Measurements from ENCODE around the gene OR13C8. TPM values are rescaled to one million over a fixed set of nuclear protein-coding genes. Genes with fewer than 3 reads are reported as not detected.
"Not testable (repeated sequence)": the region's sequence is repeated elsewhere in the genome, so short reads cannot be mapped to it uniquely, and the experiment has no call there.

Gene OR13C8
- total RNA-seq (2022) (not detected in 2 replicates), Bru-seq, nascent RNA (not detected), BruChase-seq, experiment 1, labeled RNA remaining after a 2-hour chase (not detected), BruChase-seq, experiment 2, labeled RNA remaining after a 6-hour chase (not detected)
- long read RNA-seq, result 0 reads

- BruUV-seq (replicated peaks), result no TSS peak
- Mint-ChIP-seq H3K27me3 (ENCODE audit: insufficient read depth, unreplicated experiment) (no peaks in the 10 kb centered on the region), H3K9me3 (ENCODE audit: unreplicated experiment) (peaks cover 19% of the 10 kb centered on the region), H3K27ac (ENCODE audit: unreplicated experiment) (no peak within 1 kb of the TSS), H3K4me1 (ENCODE audit: low read depth, unreplicated experiment) (no peaks in the 10 kb centered on the region), H3K36me3 (ENCODE audit: insufficient read depth, unreplicated experiment) (no peaks in the 10 kb centered on the region), H3K4me3 (ENCODE audit: unreplicated experiment) (no peak within 1 kb of the TSS)
- Histone ChIP-seq H3K36me3 (ENCODE audit: control insufficient read depth, insufficient read depth, low read length) (no peaks in the 10 kb centered on the region), H3K27me3 (replicated peaks; ENCODE audit: control insufficient read depth, insufficient read depth, low read length) (no peaks in the 10 kb centered on the region), H3K4me3 (ENCODE audit: low read depth, low read length) (no peak within 1 kb of the TSS), H3K4me1 (no peaks in the 10 kb centered on the region), H3K9me3 (peaks cover 10% of the 10 kb centered on the region; the same call in 1 of the 2 replicates)
- no peak for DNase-seq
- ChIA-PET CTCF (no interaction called here), POLR2A (no interaction called here)
- TF ChIP-seq CTCF (IDR thresholded peaks at IDR 0.05; ENCODE audit: insufficient read depth in 1 of 2, low read depth in 1 of 2, low read length in 1 of 2, severe bottlenecking in 1 of 2, unreplicated experiment in 1 of 2), result no peak
- intact Hi-C loops (cut with micrococcal nuclease; ENCODE audit: unreplicated experiment), result no loop called here
Observed at GRCh38 chr9:104568868-104569267, at the start of gene OR13C8. TSS of gene OR13C8 (plus strand) at chr9:104569168. CDS start at chr9:104569168, 0 bp downstream.

- POLR2A ChIA-PET; intact Hi-C loops (cut with micrococcal nuclease; ENCODE audit: unreplicated experiment); H3K36me3 Mint-ChIP-seq (ENCODE audit: insufficient read depth, unreplicated experiment); H3K27ac Mint-ChIP-seq (ENCODE audit: unreplicated experiment); H3K27me3 ChIP-seq (replicated peaks; ENCODE audit: control insufficient read depth, insufficient read depth, low read length); H3K4me3 ChIP-seq (ENCODE audit: low read depth, low read length); H3K36me3 ChIP-seq (ENCODE audit: control insufficient read depth, insufficient read depth, low read length); H3K27me3 Mint-ChIP-seq (ENCODE audit: insufficient read depth, unreplicated experiment); H3K4me3 Mint-ChIP-seq (ENCODE audit: unreplicated experiment); CTCF ChIA-PET; DNase-seq; H3K4me1 ChIP-seq; H3K4me1 Mint-ChIP-seq (ENCODE audit: low read depth, unreplicated experiment); H3K9me3 Mint-ChIP-seq (ENCODE audit: unreplicated experiment); H3K9me3 ChIP-seq; BruUV-seq (replicated peaks): not testable (repeated sequence)
Observed at GRCh38 chr9:104520241-104520640, 48.7 kb upstream of the OR13C8 start.

GRCh38 chr9:104527109-104527508, 41.9 kb upstream of the OR13C8 start, which contains the start of gene OR13C4:
TSS of gene OR13C4 (minus strand) at chr9:104527209. CDS start at chr9:104527209, 0 bp downstream.
- Histone ChIP-seq H3K27me3 (replicated peaks; ENCODE audit: control insufficient read depth, insufficient read depth, low read length) (no peaks in the 10 kb centered on the region), H3K36me3 (ENCODE audit: control insufficient read depth, insufficient read depth, low read length) (no peaks in the 10 kb centered on the region), H3K4me1 (no peaks in the 10 kb centered on the region), H3K9me3 (no peaks in the 10 kb centered on the region; the same call in 1 of the 2 replicates), H3K4me3 (ENCODE audit: low read depth, low read length) (no peak within 1 kb of the TSS)
- ChIA-PET CTCF (no interaction called here), POLR2A (no interaction called here)
- Mint-ChIP-seq H3K27ac (ENCODE audit: unreplicated experiment) (no peak within 1 kb of the TSS), H3K27me3 (ENCODE audit: insufficient read depth, unreplicated experiment) (peaks cover 4% of the 10 kb centered on the region), H3K36me3 (ENCODE audit: insufficient read depth, unreplicated experiment) (no peaks in the 10 kb centered on the region), H3K4me3 (ENCODE audit: unreplicated experiment) (no peak within 1 kb of the TSS), H3K9me3 (ENCODE audit: unreplicated experiment) (peaks cover 10% of the 10 kb centered on the region), H3K4me1 (ENCODE audit: low read depth, unreplicated experiment) (no peaks in the 10 kb centered on the region)
- intact Hi-C loops (cut with micrococcal nuclease; ENCODE audit: unreplicated experiment), result no loop called here
- no peak for TF ChIP-seq CTCF (IDR thresholded peaks at IDR 0.05; ENCODE audit: insufficient read depth in 1 of 2, low read depth in 1 of 2, low read length in 1 of 2, severe bottlenecking in 1 of 2, unreplicated experiment in 1 of 2)
- DNase-seq, result no peak
- BruUV-seq (replicated peaks), result no TSS peak

- H3K9me3 Mint-ChIP-seq (ENCODE audit: unreplicated experiment), result no peaks in the 10 kb centered on the region
Observed at GRCh38 chr9:104536756-104537155, 32.2 kb upstream of the OR13C8 start, which contains the start of gene OR13C3. TSS of gene OR13C3 (minus strand) at chr9:104536856. CDS start at chr9:104536723, 133 bp downstream.

More at GRCh38 chr9:104536756-104537155, 32.2 kb upstream of the OR13C8 start, which contains the start of gene OR13C3:
- H3K4me3 Mint-ChIP-seq (ENCODE audit: unreplicated experiment), result no peak within 1 kb of the TSS
- intact Hi-C loops (cut with micrococcal nuclease; ENCODE audit: unreplicated experiment), result loop anchor here (10.0 kb wide), 1 partner anchor 62 kb away; no protein-coding TSS in a partner anchor
- ChIA-PET CTCF (no interaction called here), POLR2A (no interaction called here)
- Histone ChIP-seq H3K4me1 (no peaks in the 10 kb centered on the region), H3K4me3 (ENCODE audit: low read depth, low read length) (no peak within 1 kb of the TSS), H3K36me3 (ENCODE audit: control insufficient read depth, insufficient read depth, low read length) (no peaks in the 10 kb centered on the region), H3K9me3 (no peaks in the 10 kb centered on the region), H3K27me3 (replicated peaks; ENCODE audit: control insufficient read depth, insufficient read depth, low read length) (no peaks in the 10 kb centered on the region)
- no peak for DNase-seq
- TF ChIP-seq CTCF (IDR thresholded peaks at IDR 0.05; ENCODE audit: insufficient read depth in 1 of 2, low read depth in 1 of 2, low read length in 1 of 2, severe bottlenecking in 1 of 2, unreplicated experiment in 1 of 2), result no peak
- H3K4me1 Mint-ChIP-seq (ENCODE audit: low read depth, unreplicated experiment), result no peaks in the 10 kb centered on the region
- no peaks in the 10 kb centered on the region for H3K27me3 Mint-ChIP-seq (ENCODE audit: insufficient read depth, unreplicated experiment)
- no peaks in the 10 kb centered on the region for H3K36me3 Mint-ChIP-seq (ENCODE audit: insufficient read depth, unreplicated experiment)
- BruUV-seq (replicated peaks), result no TSS peak
- H3K27ac Mint-ChIP-seq (ENCODE audit: unreplicated experiment), result no peak within 1 kb of the TSS
